Cardiac muscle cell (in vitro differentiated cells and primary cell): Measurements from ENCODE around the gene JAKMIP1. TPM values are rescaled to one million over a fixed set of nuclear protein-coding genes. Genes with fewer than 3 reads are reported as not detected.

Source experiments
- DNase-seq, 2 donors: peaks; one replicate each; pipeline versions ENCODE4 v3.0.0 to v3.0.0-alpha.2; 2010 to 2017; ENCODE audit warnings: low read depth in 1 of 2, low spot score in 1 of 2
- H3K27ac ChIP-seq: fragments of 200-600 bp; sonication (generic); 2 replicates; pipeline ENCODE4 v1.5.1; 2016
- H3K27me3 ChIP-seq: fragments of 200-600 bp; sonication (generic); 2 replicates; pipeline ENCODE4 v1.6.0; 2016; ENCODE audit warnings: control low read depth
- H3K36me3 ChIP-seq: fragments of 200-600 bp; sonication (generic); 2 replicates; pipeline ENCODE4 v1.5.1; 2016; ENCODE audit warnings: control low read depth
- H3K4me1 ChIP-seq: fragments of 200-600 bp; sonication (generic); 2 replicates; pipeline ENCODE4 v1.8.1; 2017; ENCODE audit warnings: low read depth, mild to moderate bottlenecking, mixed run types
- H3K4me3 ChIP-seq: fragments of 200-600 bp; sonication (generic); 2 replicates; pipeline ENCODE4 v1.5.1; 2016; ENCODE audit warnings: mild to moderate bottlenecking
- H3K9me3 ChIP-seq: fragments of 200-600 bp; sonication (generic); 2 replicates; pipeline ENCODE4 v1.5.1; 2017; ENCODE audit warnings: low read depth, mild to moderate bottlenecking, control low read depth
- polyA plus RNA-seq: library from polyadenylated mRNA; unstranded; fragments of >200 nt; fragmentation: Nextera tagmentation; extraction: Ambion mirVana; gene quantifications from 2 replicates; pipeline ENCODE4 v1.2.1, GENCODE V29; 2016
- total RNA-seq: library from RNA; depleted of rRNA; stranded (reverse); fragments of >200 nt; gene quantifications from 2 replicates; pipeline ENCODE4 v1.2.3, GENCODE V29; 2016
- TF ChIP-seq, protein P1 (sequence below): IDR thresholded peaks from 2 replicates; pipeline ENCODE4 v1.5.1; 2012; ENCODE audit warnings: low read depth, mild to moderate bottlenecking, low read length

The JAKMIP1 gene
- total and polyA plus RNA-seq, 2 experiments from 2014 or later = 0.68 to 1.2 TPM

DNA sequence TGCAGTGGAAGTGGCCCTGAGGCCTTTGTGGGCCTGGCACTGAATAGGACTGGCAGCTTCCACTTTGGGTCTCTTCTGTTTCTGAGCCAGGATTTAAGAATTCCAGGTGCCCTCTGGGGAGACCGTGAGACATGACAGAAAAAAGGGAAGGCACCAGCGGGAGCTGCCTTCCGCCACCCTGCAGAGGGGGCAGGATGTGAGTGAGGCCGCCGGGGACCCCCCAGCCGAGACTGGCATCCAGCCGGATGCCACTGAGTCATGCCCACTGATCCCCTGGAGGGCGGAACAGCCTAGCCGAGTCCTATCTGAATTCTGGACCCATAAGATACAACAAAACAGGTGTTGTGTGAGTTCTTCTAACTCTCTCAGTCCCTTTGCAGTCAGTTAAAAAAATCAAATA is 223.4 kb downstream of the JAKMIP1 start:
- H3K36me3 ChIP-seq = no peaks in the 10 kb centered on the region
- H3K27me3 ChIP-seq = peaks cover 17% of the 10 kb centered on the region
- no peak for DNase-seq
- H3K4me3 ChIP-seq = no peak overlapping the region
- H3K4me1 ChIP-seq = no peaks in the 10 kb centered on the region
- H3K9me3 ChIP-seq = no peaks in the 10 kb centered on the region
- TF ChIP-seq, protein P1, sequence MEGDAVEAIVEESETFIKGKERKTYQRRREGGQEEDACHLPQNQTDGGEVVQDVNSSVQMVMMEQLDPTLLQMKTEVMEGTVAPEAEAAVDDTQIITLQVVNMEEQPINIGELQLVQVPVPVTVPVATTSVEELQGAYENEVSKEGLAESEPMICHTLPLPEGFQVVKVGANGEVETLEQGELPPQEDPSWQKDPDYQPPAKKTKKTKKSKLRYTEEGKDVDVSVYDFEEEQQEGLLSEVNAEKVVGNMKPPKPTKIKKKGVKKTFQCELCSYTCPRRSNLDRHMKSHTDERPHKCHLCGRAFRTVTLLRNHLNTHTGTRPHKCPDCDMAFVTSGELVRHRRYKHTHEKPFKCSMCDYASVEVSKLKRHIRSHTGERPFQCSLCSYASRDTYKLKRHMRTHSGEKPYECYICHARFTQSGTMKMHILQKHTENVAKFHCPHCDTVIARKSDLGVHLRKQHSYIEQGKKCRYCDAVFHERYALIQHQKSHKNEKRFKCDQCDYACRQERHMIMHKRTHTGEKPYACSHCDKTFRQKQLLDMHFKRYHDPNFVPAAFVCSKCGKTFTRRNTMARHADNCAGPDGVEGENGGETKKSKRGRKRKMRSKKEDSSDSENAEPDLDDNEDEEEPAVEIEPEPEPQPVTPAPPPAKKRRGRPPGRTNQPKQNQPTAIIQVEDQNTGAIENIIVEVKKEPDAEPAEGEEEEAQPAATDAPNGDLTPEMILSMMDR = no peak
- H3K27ac ChIP-seq = no peak overlapping the region

DNA sequence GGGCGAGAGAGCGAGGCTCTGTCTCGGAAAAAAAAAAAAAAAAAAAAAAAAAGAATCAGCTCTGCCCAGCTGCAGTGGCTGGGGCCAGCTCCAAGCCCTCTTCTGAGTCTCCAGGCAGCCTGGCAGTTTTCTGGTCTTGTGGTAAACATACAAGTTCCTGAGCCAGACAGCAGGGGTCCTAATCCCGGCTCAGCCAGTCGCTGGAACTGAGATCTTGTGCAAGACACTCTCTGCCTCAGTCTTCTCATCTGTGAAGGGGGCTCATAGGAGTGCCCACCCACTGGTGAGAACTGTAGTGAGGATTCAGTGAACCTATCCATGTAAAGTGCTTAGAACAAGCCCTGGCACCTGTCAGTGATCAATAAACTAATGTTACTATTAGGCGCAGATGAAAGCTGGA is 223.9 kb downstream of the JAKMIP1 start:
- no peaks in the 10 kb centered on the region for H3K9me3 ChIP-seq
- no peak for DNase-seq
- H3K4me1 ChIP-seq = no peaks in the 10 kb centered on the region
- H3K27ac ChIP-seq = no peak overlapping the region
- H3K36me3 ChIP-seq = no peaks in the 10 kb centered on the region
- H3K27me3 ChIP-seq = peaks cover 17% of the 10 kb centered on the region
- no peak overlapping the region for H3K4me3 ChIP-seq
- TF ChIP-seq, protein P1 = no peak

Other genes with a start within 250 kb of the JAKMIP1 start
- gene C4orf50, start 182.1 kb downstream of the JAKMIP1 start, total RNA-seq = 0.14 and 0.15 TPM in 2 replicates
- not detected in 2 replicates for gene C4orf50, start 182.1 kb downstream of the JAKMIP1 start, polyA plus RNA-seq
- gene WFS1, start 69.3 kb upstream of the JAKMIP1 start, total RNA-seq = 29.0 and 44.8 TPM in 2 replicates
- gene WFS1, start 69.3 kb upstream of the JAKMIP1 start, polyA plus RNA-seq = 17.3 and 30.4 TPM in 2 replicates